GM10248 (cell line): ENCODE measurements around the gene ELOB.

Experiments
- CTCF ChIA-PET: fragments of 300-600 bp; sonication (Branson Sonifier 250); formaldehyde crosslinking; extraction: SDS; loops from one replicate; lab custom pipeline; 2021; ENCODE audit warnings: antibody characterized with exemption; lab: Yijun Ruan, JAX
- POLR2A ChIA-PET: fragments of 350-650 bp; sonication (Branson Sonifier 250); formaldehyde crosslinking; extraction: SDS; loops from one replicate; lab custom pipeline; 2020; ENCODE audit warnings: antibody characterized with exemption; lab: Yijun Ruan, JAX
- DNase-seq: peaks from one replicate; pipeline ENCODE4 v3.0.0; 2012; ENCODE audit errors: extremely low spot score
- CTCF ChIP-seq: IDR thresholded peaks from 2 replicates; pipeline ENCODE4 v1.5.1; 2012; ENCODE audit warnings: mild to moderate bottlenecking, low read depth; ENCODE audit errors: extremely low read depth, missing control alignments, control extremely low read depth

Gene ELOB

GRCh38 chr16:2785101-2785991 is 8.3 kb upstream of the ELOB start:
- DNase-seq = no peak
- ChIA-PET POLR2A (no interaction called here), CTCF (interaction anchor here (1.5 kb wide), 1 partner anchor 27 kb away, joined by 4 read pairs; no protein-coding TSS in a partner anchor)
- TF ChIP-seq CTCF = no peak

- TF ChIP-seq CTCF = no peak
- ChIA-PET POLR2A (interaction anchor here (0.7 to 1.2 kb wide), 2 partner anchors 15 to 707 kb away, joined by 3 to 4 read pairs; no protein-coding TSS in a partner anchor), CTCF (interaction anchor here (1.5 kb wide), 1 partner anchor 26 kb away, joined by 4 read pairs; no protein-coding TSS in a partner anchor)
- no peak for DNase-seq
These were observed 7.4 kb upstream of the ELOB start for GRCh38 chr16:2784358-2785100.

- CTCF ChIA-PET = interaction anchor here (1.3 to 1.5 kb wide), 2 partner anchors 17 to 26 kb away, joined by 4 read pairs; no protein-coding TSS in a partner anchor
- no peak for DNase-seq
- POLR2A ChIA-PET = interaction anchor here (0.7 to 1.2 kb wide), 2 partner anchors 14 to 707 kb away, joined by 3 to 4 read pairs; no protein-coding TSS in a partner anchor
- TF ChIP-seq CTCF = no peak
These were observed 6.7 kb upstream of the ELOB start for GRCh38 chr16:2783581-2784357.

- DNase-seq = no peak
- ChIA-PET CTCF (interaction anchor here (0.6 to 1.3 kb wide), 2 partner anchors 18 to 107 kb away, joined by 3 to 4 read pairs; no protein-coding TSS in a partner anchor), POLR2A (no interaction called here)
- no peak for TF ChIP-seq CTCF
These were observed 5.7 kb upstream of the ELOB start for GRCh38 chr16:2782583-2783351.

- ChIA-PET POLR2A (no interaction called here), CTCF (no interaction called here)
- TF ChIP-seq CTCF = no peak
- no peak for DNase-seq
These were observed 3.2 kb upstream of the ELOB start for GRCh38 chr16:2779978-2780898.
